Stimulated activated memory B cell treated with anti-CD40 and anti-IgM and Interleukin-4, amounts not matched to agents 10 μg/mL and 1 μg/mL and 100 μg/mL, for 72 hours (primary cell): ENCODE data around the gene LRIG1.

Experiments used
- ATAC-seq: fragments of 150-1000 bp; cut with Tn5 transposase; 2 replicates; pipeline ENCODE4 v1.10.0; 2021
- H3K27ac Mint-ChIP-seq: one replicate; pipeline ENCODE4 v1.8.0; 2022; ENCODE audit warnings: mild to moderate bottlenecking, mixed read lengths
- H3K27me3 Mint-ChIP-seq: one replicate; pipeline ENCODE4 v1.8.0; 2022; ENCODE audit warnings: mixed read lengths
- H3K36me3 Mint-ChIP-seq: one replicate; pipeline ENCODE4 v1.8.0; 2022; ENCODE audit warnings: mixed read lengths
- H3K4me1 Mint-ChIP-seq: one replicate; pipeline ENCODE4 v1.8.0; 2022; ENCODE audit warnings: mixed read lengths
- H3K4me3 Mint-ChIP-seq: one replicate; pipeline ENCODE4 v1.8.0; 2022; ENCODE audit warnings: mild to moderate bottlenecking, moderate library complexity, mixed read lengths
- H3K9me3 Mint-ChIP-seq: one replicate; pipeline ENCODE4 v1.8.0; 2022; ENCODE audit warnings: mixed read lengths

LRIG1 gene

GRCh38 chr3:66452303-66453011 lies 48.4 kb downstream of the LRIG1 start:
- no peaks in the 10 kb centered on the region for H3K27me3 Mint-ChIP-seq
- no peaks in the 10 kb centered on the region for H3K9me3 Mint-ChIP-seq
- no peak overlapping the region for H3K27ac Mint-ChIP-seq
- no peak for ATAC-seq
- no peaks in the 10 kb centered on the region for H3K36me3 Mint-ChIP-seq
- H3K4me1 Mint-ChIP-seq: no peaks in the 10 kb centered on the region
- no peak overlapping the region for H3K4me3 Mint-ChIP-seq

GRCh38 chr3:66451766-66452165 lies 49.1 kb downstream of the LRIG1 start:
- no peak for ATAC-seq
- Mint-ChIP-seq H3K36me3 (no peaks in the 10 kb centered on the region), H3K9me3 (no peaks in the 10 kb centered on the region), H3K27ac (no peak overlapping the region), H3K4me1 (no peaks in the 10 kb centered on the region), H3K27me3 (no peaks in the 10 kb centered on the region), H3K4me3 (no peak overlapping the region)

DNA sequence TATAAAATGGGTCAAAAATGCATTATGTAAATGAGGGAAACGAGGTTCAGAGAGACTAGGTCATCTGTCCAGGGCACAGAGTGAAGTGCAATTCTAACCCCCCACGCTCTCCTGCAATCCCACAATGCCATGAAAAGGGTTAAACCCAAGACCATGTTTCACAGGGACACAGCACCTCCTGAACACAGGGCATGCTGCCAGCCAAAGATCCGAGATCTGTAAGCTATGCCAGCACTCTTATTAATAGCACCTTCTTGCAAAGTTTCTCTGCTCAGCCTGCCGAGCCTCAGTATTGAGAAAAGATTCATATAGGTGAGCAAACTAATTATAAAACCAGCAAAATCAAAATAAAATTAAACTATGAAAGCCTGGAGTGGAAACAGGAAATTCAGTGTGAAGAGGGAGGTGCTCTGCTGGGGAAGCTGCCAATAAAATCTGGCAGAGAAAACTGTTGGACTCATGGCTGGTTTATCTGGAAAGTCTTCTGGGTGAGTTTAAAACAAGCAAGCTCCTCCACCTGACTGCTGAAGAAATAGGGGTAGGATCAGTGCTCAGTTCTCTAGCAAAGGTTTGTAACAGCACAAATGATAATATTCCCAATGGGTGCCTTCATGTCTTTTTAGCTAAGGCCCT lies 50.3 kb downstream of the LRIG1 start:
- Mint-ChIP-seq H3K27ac (no peak overlapping the region), H3K9me3 (no peaks in the 10 kb centered on the region), H3K27me3 (no peaks in the 10 kb centered on the region), H3K36me3 (no peaks in the 10 kb centered on the region), H3K4me1 (no peaks in the 10 kb centered on the region), H3K4me3 (no peak overlapping the region)
- ATAC-seq: no peak

DNA sequence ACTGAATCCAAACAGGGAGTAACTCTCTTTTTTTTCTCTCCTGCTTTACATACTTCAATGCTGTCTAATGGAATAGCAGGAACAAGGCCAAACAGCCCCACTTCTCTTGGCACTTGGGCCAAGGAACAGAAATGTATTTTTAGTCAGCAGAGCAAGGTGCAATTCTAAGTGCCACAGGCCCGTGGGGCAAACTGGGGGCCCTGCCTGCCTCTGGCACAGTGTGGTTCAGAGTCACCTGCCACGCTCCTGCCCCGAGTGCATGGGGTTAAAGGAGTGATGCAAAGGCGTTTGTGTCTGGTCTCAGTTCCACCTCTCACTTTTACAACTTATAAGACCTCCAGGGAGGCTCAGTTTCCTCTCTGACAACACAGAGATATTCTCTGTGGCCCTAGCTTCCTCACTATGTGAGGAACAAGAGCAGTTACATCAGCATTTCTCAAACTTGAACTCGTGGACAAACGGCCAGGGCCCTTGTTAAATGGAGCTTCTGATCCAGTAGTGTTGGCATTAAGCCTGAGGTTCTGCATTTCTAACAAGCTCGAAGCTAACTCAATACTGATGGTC lies 51.3 kb downstream of the LRIG1 start:
- Mint-ChIP-seq H3K9me3 (no peaks in the 10 kb centered on the region), H3K4me3 (no peak overlapping the region), H3K27ac (no peak overlapping the region), H3K27me3 (no peaks in the 10 kb centered on the region), H3K36me3 (no peaks in the 10 kb centered on the region), H3K4me1 (no peaks in the 10 kb centered on the region)
- peak; percentile 58 for ATAC-seq

DNA sequence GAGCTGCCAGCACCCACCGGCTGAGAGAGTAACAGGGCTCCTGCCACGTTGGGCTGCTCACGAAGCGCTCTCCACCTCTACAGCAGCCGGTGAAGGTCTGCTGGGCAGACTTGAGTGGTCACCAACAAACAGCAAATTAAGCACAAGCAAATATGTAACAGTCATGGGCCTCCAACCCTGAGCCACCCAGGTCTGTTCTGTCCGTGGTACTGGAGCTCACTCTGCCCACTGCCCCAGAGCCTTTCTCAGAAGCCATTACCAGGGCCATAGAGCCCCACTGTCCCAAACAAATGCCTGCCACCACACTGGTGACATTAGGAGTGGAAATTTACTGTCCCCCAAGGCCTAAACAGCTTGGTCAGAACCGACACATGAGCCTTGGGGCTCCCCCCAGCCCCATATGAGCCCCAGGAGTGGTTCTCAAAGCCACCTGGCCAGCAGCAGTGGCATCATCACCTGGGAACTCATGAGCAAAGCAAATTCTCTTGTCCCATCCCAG lies 56.6 kb downstream of the LRIG1 start:
- peaks cover 10% of the 10 kb centered on the region for H3K4me1 Mint-ChIP-seq
- no peaks in the 10 kb centered on the region for H3K9me3 Mint-ChIP-seq
- no peak overlapping the region for H3K27ac Mint-ChIP-seq
- no peaks in the 10 kb centered on the region for H3K36me3 Mint-ChIP-seq
- no peaks in the 10 kb centered on the region for H3K27me3 Mint-ChIP-seq
- ATAC-seq: peak; percentile 14
- H3K4me3 Mint-ChIP-seq: no peak overlapping the region

DNA sequence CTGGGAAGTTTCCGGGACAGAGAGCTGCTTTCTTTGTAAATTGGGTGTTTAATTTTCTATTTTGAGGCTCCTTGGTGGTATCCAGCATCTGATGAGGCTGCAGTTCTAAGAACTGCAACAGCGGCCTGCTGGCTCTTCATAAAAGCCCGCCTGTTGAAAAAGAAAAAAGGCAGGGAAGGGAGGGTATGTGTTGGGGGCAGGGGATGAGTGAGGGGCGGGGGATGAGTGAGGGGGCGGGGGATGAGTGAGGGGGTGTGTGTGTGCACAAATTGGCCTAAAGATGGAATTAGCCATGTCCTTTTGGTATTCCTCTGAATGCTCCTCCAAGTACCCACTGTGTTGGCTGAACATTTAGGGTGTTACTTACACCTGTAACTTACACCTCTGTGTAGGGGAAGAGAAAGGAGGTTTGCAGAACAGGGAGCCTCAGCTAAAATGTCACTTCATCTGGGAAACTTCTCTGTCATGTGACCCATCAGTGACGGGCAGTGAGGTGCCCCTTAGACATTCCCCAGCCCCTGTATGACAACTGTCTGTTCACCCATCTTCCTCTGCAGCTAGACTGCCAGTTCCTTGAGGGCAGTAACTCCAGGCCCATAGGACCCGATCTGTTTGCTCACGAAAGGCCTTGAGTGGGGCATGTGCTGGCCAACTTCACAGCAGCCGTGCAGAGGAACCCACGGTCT lies 57.6 kb downstream of the LRIG1 start:
- Mint-ChIP-seq H3K36me3 (no peaks in the 10 kb centered on the region), H3K4me1 (peaks cover 10% of the 10 kb centered on the region), H3K27ac (no peak overlapping the region), H3K27me3 (no peaks in the 10 kb centered on the region), H3K4me3 (no peak overlapping the region), H3K9me3 (no peaks in the 10 kb centered on the region)
- no peak for ATAC-seq

- Mint-ChIP-seq H3K27ac (no peak overlapping the region), H3K9me3 (no peaks in the 10 kb centered on the region), H3K4me1 (peaks cover 10% of the 10 kb centered on the region), H3K27me3 (no peaks in the 10 kb centered on the region), H3K4me3 (no peak overlapping the region), H3K36me3 (no peaks in the 10 kb centered on the region)
- ATAC-seq: no peak
Measured at GRCh38 chr3:66442254-66443117, 58.3 kb downstream of the LRIG1 start.

- no peak overlapping the region for H3K27ac Mint-ChIP-seq
- no peaks in the 10 kb centered on the region for H3K9me3 Mint-ChIP-seq
- H3K4me3 Mint-ChIP-seq: no peak overlapping the region
- H3K27me3 Mint-ChIP-seq: no peaks in the 10 kb centered on the region
- no peak for ATAC-seq
- no peaks in the 10 kb centered on the region for H3K36me3 Mint-ChIP-seq
- H3K4me1 Mint-ChIP-seq: peaks cover 10% of the 10 kb centered on the region
Measured at GRCh38 chr3:66441692-66442091, 59.1 kb downstream of the LRIG1 start.

DNA sequence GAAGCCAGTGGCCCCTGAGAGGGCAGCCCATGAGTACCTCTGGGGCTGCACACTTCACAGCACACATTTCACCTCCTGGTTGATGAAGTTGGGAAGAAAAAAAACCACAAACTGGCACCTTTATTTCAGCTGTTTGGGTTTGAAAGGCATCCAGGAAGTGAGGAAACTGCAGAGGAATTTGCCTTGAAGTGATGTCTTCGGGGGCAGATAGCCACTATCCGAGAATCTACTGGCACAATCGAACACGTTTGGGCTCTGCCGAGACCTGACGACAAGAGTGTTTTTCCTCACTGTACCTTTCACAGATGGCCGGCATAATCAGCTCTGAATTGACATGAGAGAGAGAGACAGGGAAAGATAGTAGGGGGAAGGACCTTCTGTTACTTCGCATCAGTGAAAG lies 59.7 kb downstream of the LRIG1 start:
- Mint-ChIP-seq H3K4me1 (peaks cover 10% of the 10 kb centered on the region), H3K27ac (no peak overlapping the region), H3K36me3 (no peaks in the 10 kb centered on the region), H3K27me3 (no peaks in the 10 kb centered on the region), H3K4me3 (no peak overlapping the region), H3K9me3 (no peaks in the 10 kb centered on the region)
- ATAC-seq: no peak

GRCh38 chr3:66439666-66440344 lies 61.0 kb downstream of the LRIG1 start:
- Mint-ChIP-seq H3K4me1 (peaks cover 10% of the 10 kb centered on the region), H3K27me3 (no peaks in the 10 kb centered on the region), H3K4me3 (peak overlapping the region; percentile 5), H3K27ac (no peak overlapping the region), H3K36me3 (no peaks in the 10 kb centered on the region), H3K9me3 (no peaks in the 10 kb centered on the region)
- ATAC-seq: peak; percentile 52

GRCh38 chr3:66438046-66438445 lies 62.8 kb downstream of the LRIG1 start:
- H3K36me3 Mint-ChIP-seq: no peaks in the 10 kb centered on the region
- no peaks in the 10 kb centered on the region for H3K9me3 Mint-ChIP-seq
- H3K4me1 Mint-ChIP-seq: peaks cover 10% of the 10 kb centered on the region
- peak; percentile 32 for ATAC-seq
- no peak overlapping the region for H3K27ac Mint-ChIP-seq
- no peak overlapping the region for H3K4me3 Mint-ChIP-seq
- H3K27me3 Mint-ChIP-seq: no peaks in the 10 kb centered on the region

DNA sequence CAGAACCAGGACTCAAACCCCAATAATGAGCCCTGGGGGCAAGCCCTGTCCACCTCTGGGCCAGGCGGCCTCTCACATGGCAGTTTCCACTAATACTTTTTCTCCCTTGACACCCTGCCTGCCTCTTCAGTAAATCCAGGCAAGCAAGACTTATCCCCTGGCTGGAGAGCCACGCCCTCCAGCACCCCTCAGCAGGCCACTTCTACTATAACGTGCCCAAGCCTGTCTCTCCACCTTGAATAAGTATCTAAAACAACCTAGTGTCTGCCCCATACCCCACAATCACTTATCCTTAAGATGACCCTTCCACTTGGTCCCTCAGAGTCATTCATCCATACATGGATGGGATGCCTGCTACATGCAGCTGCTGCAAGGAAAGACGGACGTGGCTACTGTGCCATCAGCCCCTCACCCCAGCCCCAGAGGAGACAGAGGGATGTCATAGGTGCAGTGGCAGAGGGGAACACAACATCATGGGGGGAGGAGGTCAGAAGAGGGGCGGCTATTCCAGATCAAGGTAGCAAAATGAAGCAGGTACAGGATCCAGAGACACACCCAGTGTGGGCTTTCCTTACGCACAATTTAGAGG lies 63.4 kb downstream of the LRIG1 start:
- Mint-ChIP-seq H3K4me1 (peaks cover 10% of the 10 kb centered on the region), H3K4me3 (no peak overlapping the region), H3K36me3 (no peaks in the 10 kb centered on the region), H3K27me3 (no peaks in the 10 kb centered on the region), H3K27ac (no peak overlapping the region), H3K9me3 (no peaks in the 10 kb centered on the region)
- ATAC-seq: no peak

- H3K4me1 Mint-ChIP-seq: peaks cover 10% of the 10 kb centered on the region
- no peak for ATAC-seq
- H3K27ac Mint-ChIP-seq: no peak overlapping the region
Measured at GRCh38 chr3:66435989-66436388, 64.8 kb downstream of the LRIG1 start.

GRCh38 chr3:66434726-66435125 lies 66.1 kb downstream of the LRIG1 start:
- ATAC-seq: no peak
- Mint-ChIP-seq H3K4me3 (no peak overlapping the region), H3K4me1 (peaks cover 3% of the 10 kb centered on the region), H3K27me3 (no peaks in the 10 kb centered on the region), H3K9me3 (no peaks in the 10 kb centered on the region), H3K27ac (no peak overlapping the region), H3K36me3 (no peaks in the 10 kb centered on the region)

More at GRCh38 chr3:66435989-66436388, 64.8 kb downstream of the LRIG1 start:
- Mint-ChIP-seq H3K9me3 (no peaks in the 10 kb centered on the region), H3K27me3 (no peaks in the 10 kb centered on the region), H3K36me3 (no peaks in the 10 kb centered on the region), H3K4me3 (no peak overlapping the region)
